ENCODE data around the gene CSF1R.

The CSF1R gene

DNA sequence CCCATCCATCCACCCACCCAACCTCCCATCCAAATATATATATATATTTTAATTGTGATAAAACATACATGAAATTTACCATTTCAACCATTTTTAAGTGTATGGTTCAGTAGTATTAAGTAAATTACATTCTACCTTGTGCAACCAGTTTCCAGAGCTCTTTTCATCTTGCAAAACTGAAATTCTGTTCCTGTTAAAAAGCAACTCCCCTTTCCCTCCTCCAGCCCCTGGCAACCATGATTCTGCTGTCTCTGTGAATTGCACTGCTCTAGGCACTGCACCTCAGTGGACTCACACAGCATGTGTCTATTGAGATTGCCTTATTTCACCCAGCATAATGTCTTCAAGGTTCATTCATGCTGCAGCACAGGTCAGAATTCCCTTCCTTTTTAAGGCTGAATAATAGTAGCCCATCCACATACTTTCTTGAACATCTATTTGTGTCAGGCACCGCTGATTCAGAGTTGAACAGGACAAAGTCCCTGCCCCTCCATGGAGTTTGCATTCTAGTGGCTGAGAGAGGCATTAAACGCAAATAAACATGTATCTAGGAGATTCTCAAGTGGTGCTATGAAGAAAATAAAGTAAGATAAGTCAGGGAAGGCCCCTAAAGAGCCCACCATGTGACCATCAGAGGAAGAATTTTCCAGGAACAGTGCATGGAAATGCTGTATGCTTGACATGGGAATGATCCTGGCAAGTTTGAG lies 24.0 kb downstream of the CSF1R start:
- Histone ChIP-seq H3K27me3 (ENCODE audit: control insufficient read depth, insufficient read depth, low read length, poor library complexity, severe bottlenecking) (no peaks in the 10 kb centered on the region), H3K4me1 (ENCODE audit: control insufficient read depth, insufficient read depth, low read length) (peaks cover 8% of the 10 kb centered on the region), H3K27ac (ENCODE audit: insufficient read depth, low read depth, low read length, poor library complexity, severe bottlenecking) (no peak overlapping the region), H3K4me3 (ENCODE audit: insufficient read depth, low read depth, low read length) (no peak overlapping the region), H3K36me3 (ENCODE audit: control insufficient read depth, insufficient read depth, low read length) (no peaks in the 10 kb centered on the region), H3K9me3 (ENCODE audit: control insufficient read depth, low read length) (no peaks in the 10 kb centered on the region)
- WGBS, 2 experiments: 93 to 98% methylated on average over 2 of the region's 2 CpGs

- WGBS, 2 experiments: 94 to 96% methylated on average over 12 of the region's 12 CpGs
- no peaks in the 10 kb centered on the region for H3K9me3 ChIP-seq (ENCODE audit: control insufficient read depth, low read length)
- H3K27me3 ChIP-seq (ENCODE audit: control insufficient read depth, insufficient read depth, low read length, poor library complexity, severe bottlenecking): no peaks in the 10 kb centered on the region
- H3K4me1 ChIP-seq (ENCODE audit: control insufficient read depth, insufficient read depth, low read length): peaks cover 8% of the 10 kb centered on the region
- H3K36me3 ChIP-seq (ENCODE audit: control insufficient read depth, insufficient read depth, low read length): no peaks in the 10 kb centered on the region
- H3K27ac ChIP-seq (ENCODE audit: insufficient read depth, low read depth, low read length, poor library complexity, severe bottlenecking): no peak overlapping the region
- H3K4me3 ChIP-seq (ENCODE audit: insufficient read depth, low read depth, low read length): no peak overlapping the region
Measured at GRCh38 chr5:150061538-150061995, 24.8 kb downstream of the CSF1R start.

DNA sequence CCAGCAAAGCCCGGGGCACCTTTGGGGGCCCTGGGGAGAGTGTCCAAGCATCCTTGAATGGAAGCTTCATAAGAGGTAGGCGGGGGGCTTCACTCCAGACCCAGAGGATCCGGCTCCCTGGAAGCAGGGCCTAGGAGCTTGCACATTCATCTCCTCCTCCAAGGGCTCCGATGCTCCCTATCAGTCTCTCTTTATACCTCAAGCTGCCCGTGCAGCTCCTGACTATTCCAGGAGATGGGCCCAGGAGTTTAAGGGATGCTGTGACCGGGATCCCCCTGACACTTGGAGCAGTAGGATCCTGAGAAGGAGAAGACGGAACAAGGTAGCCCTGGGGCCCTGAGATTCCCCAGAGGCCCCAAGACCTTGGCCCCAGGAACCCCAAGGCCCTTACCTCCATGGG lies 25.9 kb downstream of the CSF1R start:
- Histone ChIP-seq H3K27me3 (ENCODE audit: control insufficient read depth, insufficient read depth, low read length, poor library complexity, severe bottlenecking) (no peaks in the 10 kb centered on the region), H3K4me1 (ENCODE audit: control insufficient read depth, insufficient read depth, low read length) (peaks cover 8% of the 10 kb centered on the region), H3K36me3 (ENCODE audit: control insufficient read depth, insufficient read depth, low read length) (no peaks in the 10 kb centered on the region), H3K4me3 (ENCODE audit: insufficient read depth, low read depth, low read length) (no peak overlapping the region), H3K9me3 (ENCODE audit: control insufficient read depth, low read length) (no peaks in the 10 kb centered on the region), H3K27ac (ENCODE audit: insufficient read depth, low read depth, low read length, poor library complexity, severe bottlenecking) (no peak overlapping the region)
- WGBS, 2 experiments: 79 to 82% methylated on average over 7 of the region's 7 CpGs

DNA sequence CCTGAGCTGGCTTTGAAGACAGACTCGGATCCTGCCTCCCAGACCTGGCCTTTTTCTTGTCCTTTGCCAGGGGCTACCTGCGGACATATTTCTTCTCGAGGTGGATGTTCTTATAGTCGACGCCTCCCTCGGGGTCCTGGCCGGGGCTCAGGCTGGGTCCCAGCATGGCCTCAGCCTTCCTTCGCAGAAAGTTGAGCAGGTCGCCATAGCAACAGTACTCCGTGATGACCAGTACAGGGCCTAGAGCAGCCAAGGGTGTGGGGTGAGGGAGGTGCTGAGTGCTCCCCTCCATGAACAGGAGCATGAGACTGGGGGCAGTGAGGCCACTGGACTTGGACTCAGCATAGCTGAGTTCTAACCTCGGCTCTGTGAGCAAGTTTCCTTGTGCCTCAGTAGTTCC lies 26.7 kb downstream of the CSF1R start:
- no peaks in the 10 kb centered on the region for H3K9me3 ChIP-seq (ENCODE audit: control insufficient read depth, low read length)
- no peaks in the 10 kb centered on the region for H3K36me3 ChIP-seq (ENCODE audit: control insufficient read depth, insufficient read depth, low read length)
- H3K4me1 ChIP-seq (ENCODE audit: control insufficient read depth, insufficient read depth, low read length): peaks cover 6% of the 10 kb centered on the region
- no peaks in the 10 kb centered on the region for H3K27me3 ChIP-seq (ENCODE audit: control insufficient read depth, insufficient read depth, low read length, poor library complexity, severe bottlenecking)
- WGBS, 2 experiments: 93 to 94% methylated on average over 11 of the region's 11 CpGs
- no peak overlapping the region for H3K27ac ChIP-seq (ENCODE audit: insufficient read depth, low read depth, low read length, poor library complexity, severe bottlenecking)
- no peak overlapping the region for H3K4me3 ChIP-seq (ENCODE audit: insufficient read depth, low read depth, low read length)

DNA sequence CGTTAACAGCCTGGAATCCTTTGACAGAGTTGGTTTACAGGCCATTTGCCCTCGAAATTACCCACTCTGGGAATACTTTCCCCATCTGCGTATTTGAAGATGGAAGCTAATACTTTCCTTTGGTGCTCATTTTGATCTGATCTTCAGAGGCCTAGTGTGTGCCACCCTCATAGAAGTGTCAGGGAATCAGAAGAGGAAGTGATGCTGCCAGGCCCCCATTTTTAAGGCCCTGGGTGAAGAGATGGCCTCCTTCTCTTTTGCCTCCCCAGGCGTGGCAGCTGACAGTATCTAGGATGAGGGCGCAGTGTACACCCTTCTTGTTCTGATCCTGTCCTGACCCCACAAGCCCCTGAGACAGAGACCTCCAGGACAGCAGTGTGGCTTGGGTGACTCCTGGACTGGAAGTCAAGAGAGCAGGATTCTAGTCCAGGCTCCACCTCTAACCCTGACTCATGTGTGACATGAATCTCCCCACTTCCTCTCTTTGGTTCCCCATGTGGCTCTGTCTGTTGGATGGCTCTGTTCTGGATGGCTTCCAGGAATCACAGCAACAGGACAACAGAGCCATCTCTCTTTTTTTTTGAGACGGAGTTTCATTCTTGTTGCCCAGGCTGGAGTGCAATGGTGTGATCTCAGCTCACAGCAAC lies 27.8 kb downstream of the CSF1R start:
- no peaks in the 10 kb centered on the region for H3K27me3 ChIP-seq (ENCODE audit: control insufficient read depth, insufficient read depth, low read length, poor library complexity, severe bottlenecking)
- H3K36me3 ChIP-seq (ENCODE audit: control insufficient read depth, insufficient read depth, low read length): peaks cover 7% of the 10 kb centered on the region
- H3K4me1 ChIP-seq (ENCODE audit: control insufficient read depth, insufficient read depth, low read length): no peaks in the 10 kb centered on the region
- H3K4me3 ChIP-seq (ENCODE audit: insufficient read depth, low read depth, low read length): no peak overlapping the region
- H3K27ac ChIP-seq (ENCODE audit: insufficient read depth, low read depth, low read length, poor library complexity, severe bottlenecking): no peak overlapping the region
- WGBS, 2 experiments: 93 to 96% methylated on average over 6 of the region's 6 CpGs
- no peaks in the 10 kb centered on the region for H3K9me3 ChIP-seq (ENCODE audit: control insufficient read depth, low read length)

GRCh38 chr5:150057996-150058395 lies 28.4 kb downstream of the CSF1R start:
- Histone ChIP-seq H3K27ac (ENCODE audit: insufficient read depth, low read depth, low read length, poor library complexity, severe bottlenecking) (no peak overlapping the region), H3K4me3 (ENCODE audit: insufficient read depth, low read depth, low read length) (no peak overlapping the region), H3K4me1 (ENCODE audit: control insufficient read depth, insufficient read depth, low read length) (no peaks in the 10 kb centered on the region), H3K9me3 (ENCODE audit: control insufficient read depth, low read length) (no peaks in the 10 kb centered on the region), H3K36me3 (ENCODE audit: control insufficient read depth, insufficient read depth, low read length) (peaks cover 7% of the 10 kb centered on the region), H3K27me3 (ENCODE audit: control insufficient read depth, insufficient read depth, low read length, poor library complexity, severe bottlenecking) (no peaks in the 10 kb centered on the region)
- WGBS, 2 experiments: 53 to 54% methylated on average over 5 of the region's 5 CpGs

GRCh38 chr5:150057511-150057910 lies 28.8 kb downstream of the CSF1R start:
- H3K27me3 ChIP-seq (ENCODE audit: control insufficient read depth, insufficient read depth, low read length, poor library complexity, severe bottlenecking): no peaks in the 10 kb centered on the region
- H3K27ac ChIP-seq (ENCODE audit: insufficient read depth, low read depth, low read length, poor library complexity, severe bottlenecking): no peak overlapping the region
- H3K4me1 ChIP-seq (ENCODE audit: control insufficient read depth, insufficient read depth, low read length): no peaks in the 10 kb centered on the region
- no peak overlapping the region for H3K4me3 ChIP-seq (ENCODE audit: insufficient read depth, low read depth, low read length)
- no peaks in the 10 kb centered on the region for H3K9me3 ChIP-seq (ENCODE audit: control insufficient read depth, low read length)
- H3K36me3 ChIP-seq (ENCODE audit: control insufficient read depth, insufficient read depth, low read length): peaks cover 11% of the 10 kb centered on the region
- 91 to 94% methylated on average over 2 of the region's 2 CpGs for WGBS, 2 experiments

DNA sequence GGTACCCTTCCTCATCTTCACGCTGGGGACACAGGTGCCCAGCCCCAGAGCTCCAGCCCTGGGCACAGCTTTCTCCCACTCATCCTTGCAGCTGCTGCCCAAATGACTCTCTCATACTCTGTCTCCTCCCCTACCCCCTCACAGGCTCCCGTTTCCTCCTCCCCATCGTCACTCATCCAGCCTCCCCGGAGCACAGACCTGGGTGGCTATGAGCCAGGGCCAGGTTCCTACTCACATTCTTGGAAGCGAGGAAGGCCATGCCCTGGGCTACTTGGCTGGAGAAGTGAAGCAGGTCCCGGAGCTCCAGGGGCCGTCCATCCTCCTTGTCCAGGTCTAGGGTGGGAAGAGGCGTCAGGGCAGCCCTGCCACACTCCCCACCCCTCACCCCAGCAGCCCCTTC lies 29.3 kb downstream of the CSF1R start:
- Histone ChIP-seq H3K27ac (ENCODE audit: insufficient read depth, low read depth, low read length, poor library complexity, severe bottlenecking) (no peak overlapping the region), H3K4me3 (ENCODE audit: insufficient read depth, low read depth, low read length) (no peak overlapping the region), H3K36me3 (ENCODE audit: control insufficient read depth, insufficient read depth, low read length) (peaks cover 16% of the 10 kb centered on the region), H3K9me3 (ENCODE audit: control insufficient read depth, low read length) (no peaks in the 10 kb centered on the region), H3K4me1 (ENCODE audit: control insufficient read depth, insufficient read depth, low read length) (no peaks in the 10 kb centered on the region), H3K27me3 (ENCODE audit: control insufficient read depth, insufficient read depth, low read length, poor library complexity, severe bottlenecking) (no peaks in the 10 kb centered on the region)
- WGBS, 2 experiments: 90% methylated on average over 8 of the region's 8 CpGs

- Histone ChIP-seq H3K9me3 (ENCODE audit: control insufficient read depth, low read length) (no peaks in the 10 kb centered on the region), H3K27ac (ENCODE audit: insufficient read depth, low read depth, low read length, poor library complexity, severe bottlenecking) (no peak overlapping the region), H3K4me1 (ENCODE audit: control insufficient read depth, insufficient read depth, low read length) (no peaks in the 10 kb centered on the region), H3K36me3 (ENCODE audit: control insufficient read depth, insufficient read depth, low read length) (peaks cover 25% of the 10 kb centered on the region), H3K4me3 (ENCODE audit: insufficient read depth, low read depth, low read length) (no peak overlapping the region), H3K27me3 (ENCODE audit: control insufficient read depth, insufficient read depth, low read length, poor library complexity, severe bottlenecking) (no peaks in the 10 kb centered on the region)
- WGBS, 2 experiments: 96% methylated on average over 9 of the region's 9 CpGs
Measured at GRCh38 chr5:150056075-150056443, 30.3 kb downstream of the CSF1R start.

DNA sequence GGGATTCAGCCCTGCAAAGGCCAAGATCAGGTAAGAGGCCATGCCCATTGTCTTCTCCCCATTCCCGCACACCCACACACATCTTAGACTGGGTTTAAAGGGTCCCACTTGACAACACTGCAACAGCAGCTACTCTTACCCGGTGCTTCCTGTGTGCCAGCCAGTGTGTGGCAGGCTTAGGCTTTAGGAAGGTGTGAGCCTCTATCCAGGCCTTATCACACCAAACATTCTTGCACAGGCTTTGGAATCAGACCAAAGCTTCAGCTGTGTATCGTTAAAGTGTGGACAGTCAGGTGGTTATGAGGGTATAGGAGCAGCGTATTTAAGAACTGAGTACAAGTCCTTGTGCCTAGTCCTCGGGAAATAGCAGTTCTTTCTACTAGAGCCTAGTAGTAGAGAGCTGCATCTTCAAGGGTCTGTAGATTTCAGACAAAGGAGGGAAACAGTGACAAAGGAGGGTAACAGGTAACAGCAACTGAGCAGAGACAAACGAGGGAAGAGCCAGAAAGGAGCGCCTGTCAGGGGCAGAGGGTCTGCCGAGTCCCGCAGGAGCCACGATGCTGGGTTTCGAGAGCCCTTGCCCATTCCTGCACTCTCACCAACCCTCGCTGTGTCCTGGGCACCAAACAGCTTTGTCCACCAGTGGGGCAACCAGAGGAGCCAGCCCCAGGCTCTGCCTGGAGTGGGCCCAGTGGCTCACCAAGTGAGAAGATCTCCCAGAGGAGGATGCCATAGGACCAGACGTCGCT lies 30.9 kb downstream of the CSF1R start:
- no peaks in the 10 kb centered on the region for H3K27me3 ChIP-seq (ENCODE audit: control insufficient read depth, insufficient read depth, low read length, poor library complexity, severe bottlenecking)
- 94 to 95% methylated on average over 14 of the region's 14 CpGs for whole genome bisulfite sequencing, 2 experiments
- no peak overlapping the region for H3K27ac ChIP-seq (ENCODE audit: insufficient read depth, low read depth, low read length, poor library complexity, severe bottlenecking)
- H3K4me3 ChIP-seq (ENCODE audit: insufficient read depth, low read depth, low read length): no peak overlapping the region
- no peaks in the 10 kb centered on the region for H3K9me3 ChIP-seq (ENCODE audit: control insufficient read depth, low read length)
- peaks cover 30% of the 10 kb centered on the region for H3K36me3 ChIP-seq (ENCODE audit: control insufficient read depth, insufficient read depth, low read length)
- no peaks in the 10 kb centered on the region for H3K4me1 ChIP-seq (ENCODE audit: control insufficient read depth, insufficient read depth, low read length)

Measured in ectodermal cell (in vitro differentiated cells).